DMS114 treated with DMSO at 0.1 percent for 48 hours (cell line): ENCODE data around the gene NRTN.

ENCODE experiments used
- DNase-seq: peaks from one replicate; lab custom pipeline; 2025; ENCODE audit not compliant: unreplicated experiment; lab: John Stamatoyannopoulos, UW

The NRTN gene

GRCh38 chr19:5789886-5790558 is 14.8 kb upstream of the NRTN start:
- no peak for DNase-seq

- peak; percentile 89 for DNase-seq
Observed at GRCh38 chr19:5790559-5791520, 14.0 kb upstream of the NRTN start, which contains the start of gene DUS3L. DUS3L (minus strand) TSS chr19:5791163; CDS start chr19:5791141, 22 bp downstream.

DNA sequence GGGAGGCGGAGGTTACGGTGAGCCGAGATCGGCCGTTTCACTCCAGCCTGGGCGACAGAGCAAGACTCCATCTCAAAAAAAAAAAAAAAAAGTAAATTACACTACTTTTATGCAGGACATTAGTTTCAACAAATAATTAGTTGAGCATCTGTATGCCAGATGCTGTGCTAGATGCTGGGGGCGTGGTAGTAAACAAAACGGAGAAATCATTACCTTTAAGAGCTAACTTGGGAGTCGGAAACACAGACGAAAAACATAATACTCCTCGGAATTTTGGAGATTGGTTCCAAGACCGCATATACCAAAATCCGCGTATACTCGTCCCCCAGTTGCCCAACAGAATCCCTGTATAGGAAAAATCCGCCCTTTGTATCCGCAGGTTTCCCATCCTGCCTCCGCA is 12.6 kb upstream of the NRTN start:
- DNase-seq: no peak

DNA sequence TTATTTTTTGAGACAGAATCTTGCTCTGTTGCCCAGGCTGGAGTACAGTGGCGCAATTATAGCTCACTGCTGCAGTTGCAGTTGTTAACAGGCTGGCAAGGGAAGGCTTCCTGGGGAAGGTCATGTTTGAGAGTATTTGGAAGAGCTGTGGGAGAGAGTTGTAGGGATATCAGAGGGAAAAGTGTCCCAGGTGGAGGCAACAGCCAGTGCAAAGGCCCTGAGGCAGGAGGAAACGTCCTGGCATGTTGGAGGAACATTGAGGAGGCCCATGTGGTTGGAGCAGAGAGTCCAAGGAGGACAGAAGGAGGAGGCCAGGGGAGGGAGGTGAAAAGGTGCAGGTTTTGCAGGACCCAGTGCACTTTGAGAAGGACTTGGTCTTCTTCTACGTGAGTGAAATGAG is 11.7 kb upstream of the NRTN start:
- no peak for DNase-seq

GRCh38 chr19:5795382-5795919 is 9.4 kb upstream of the NRTN start:
- no peak for DNase-seq

GRCh38 chr19:5798244-5798643 is 6.6 kb upstream of the NRTN start:
- no peak for DNase-seq

DNA sequence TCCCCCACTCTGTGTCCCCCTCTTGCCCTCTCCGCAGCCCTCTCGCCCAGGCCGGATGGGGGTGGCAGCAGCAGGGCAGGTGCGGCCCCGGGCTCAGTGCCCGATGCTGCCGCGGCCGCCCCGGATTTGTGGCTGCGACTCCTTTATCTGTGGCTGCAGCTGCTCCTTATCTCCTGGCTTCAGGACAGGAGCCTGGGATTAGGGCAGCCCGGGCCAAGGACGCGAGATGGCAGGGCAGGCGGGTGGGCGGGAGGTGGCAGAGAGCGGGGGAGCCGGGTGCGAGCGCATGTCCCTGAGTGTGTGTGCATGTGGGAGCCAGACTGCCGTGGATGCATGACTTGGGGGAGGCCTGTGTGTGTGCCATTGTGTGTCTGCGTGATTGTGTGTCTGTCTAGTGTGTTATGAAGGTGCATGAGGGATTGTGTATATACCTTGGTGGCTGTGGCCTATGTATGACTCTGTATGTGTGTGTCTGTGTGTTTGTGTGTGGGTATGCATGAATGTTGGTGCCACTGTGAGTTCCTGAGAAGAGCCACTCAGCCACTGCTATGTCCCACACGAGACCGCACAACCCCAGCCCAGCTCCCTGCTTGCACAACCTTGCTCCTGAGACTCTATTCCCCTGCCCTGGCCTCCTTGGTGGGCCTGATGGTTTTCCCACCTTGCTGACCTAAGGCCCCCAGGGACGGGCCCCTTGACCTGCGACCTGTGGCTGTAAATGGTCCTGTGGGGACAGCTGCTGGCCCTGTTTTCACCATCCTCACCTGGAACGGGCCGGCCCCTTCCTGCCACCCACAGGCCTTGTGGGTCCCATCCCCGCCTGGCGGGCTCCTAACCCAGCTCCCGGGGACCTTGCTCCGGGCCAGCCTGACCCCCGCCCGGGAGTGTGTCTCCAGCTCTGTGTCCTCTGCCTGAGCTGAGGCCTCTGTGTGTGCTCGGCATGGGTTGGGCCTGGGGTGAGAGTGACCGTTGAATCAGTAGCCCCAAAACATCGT is 5.3 kb upstream of the NRTN start:
- DNase-seq: no peak

- no peak for DNase-seq
Observed at GRCh38 chr19:5800361-5801270, 4.3 kb upstream of the NRTN start.

DNA sequence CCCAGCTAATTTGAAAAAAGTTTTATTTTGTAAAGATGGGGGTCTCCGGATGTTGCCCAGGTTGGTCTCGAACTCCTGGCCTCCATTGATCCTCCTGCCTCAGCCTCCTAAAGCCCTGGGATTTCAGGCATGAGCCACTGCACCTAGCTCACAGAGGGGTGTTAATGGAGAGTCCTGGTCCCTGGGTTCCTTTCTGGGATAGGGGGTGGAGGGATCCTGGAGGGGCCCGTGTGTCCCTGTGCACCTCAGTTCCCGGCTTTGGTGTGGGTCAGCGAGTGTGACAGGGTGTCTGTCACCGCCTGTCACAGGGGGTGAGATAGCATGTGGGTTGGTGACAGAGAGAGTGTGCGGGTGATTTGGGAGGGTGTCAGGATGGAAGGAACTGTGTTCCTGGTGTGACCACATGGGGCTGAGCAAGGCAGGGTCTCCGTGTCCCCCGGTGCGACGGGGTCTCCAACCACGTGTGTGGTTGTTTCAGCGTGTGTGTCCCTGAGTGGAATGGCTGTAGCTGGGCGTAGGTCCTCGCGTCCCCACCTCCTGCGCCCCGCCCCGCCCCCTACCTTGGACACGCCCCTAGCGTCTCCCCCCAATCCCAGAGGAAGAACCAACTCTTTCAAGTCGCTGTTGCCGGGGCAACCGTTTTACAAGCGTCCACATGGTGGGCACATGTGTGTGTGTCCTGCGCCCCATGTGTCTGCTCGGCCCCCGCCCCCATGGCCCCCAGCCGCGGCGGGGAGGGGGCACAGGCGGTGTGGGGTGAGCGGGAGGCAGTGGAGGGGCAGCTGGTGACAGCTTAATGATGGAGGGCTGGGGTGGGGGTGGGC is 2.9 kb upstream of the NRTN start:
- DNase-seq: no peak

DNA sequence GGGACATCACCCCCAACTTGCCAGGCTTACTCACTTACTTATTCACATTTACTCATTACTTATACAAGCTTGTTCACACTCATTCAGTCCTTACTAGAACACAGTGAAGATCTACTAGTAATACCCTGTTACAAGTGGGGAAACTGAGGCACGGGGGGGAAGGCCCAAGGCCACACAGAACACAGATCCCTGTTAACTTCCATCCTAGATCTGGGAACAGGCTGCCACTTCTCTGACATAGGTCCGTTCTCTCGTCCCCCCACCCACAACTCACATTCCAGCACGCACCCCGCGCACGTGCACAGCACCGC is 1.5 kb upstream of the NRTN start:
- no peak for DNase-seq

- peak; percentile 72 for DNase-seq
Observed at GRCh38 chr19:5803752-5804515, 933 bp upstream of the NRTN start.

DNA sequence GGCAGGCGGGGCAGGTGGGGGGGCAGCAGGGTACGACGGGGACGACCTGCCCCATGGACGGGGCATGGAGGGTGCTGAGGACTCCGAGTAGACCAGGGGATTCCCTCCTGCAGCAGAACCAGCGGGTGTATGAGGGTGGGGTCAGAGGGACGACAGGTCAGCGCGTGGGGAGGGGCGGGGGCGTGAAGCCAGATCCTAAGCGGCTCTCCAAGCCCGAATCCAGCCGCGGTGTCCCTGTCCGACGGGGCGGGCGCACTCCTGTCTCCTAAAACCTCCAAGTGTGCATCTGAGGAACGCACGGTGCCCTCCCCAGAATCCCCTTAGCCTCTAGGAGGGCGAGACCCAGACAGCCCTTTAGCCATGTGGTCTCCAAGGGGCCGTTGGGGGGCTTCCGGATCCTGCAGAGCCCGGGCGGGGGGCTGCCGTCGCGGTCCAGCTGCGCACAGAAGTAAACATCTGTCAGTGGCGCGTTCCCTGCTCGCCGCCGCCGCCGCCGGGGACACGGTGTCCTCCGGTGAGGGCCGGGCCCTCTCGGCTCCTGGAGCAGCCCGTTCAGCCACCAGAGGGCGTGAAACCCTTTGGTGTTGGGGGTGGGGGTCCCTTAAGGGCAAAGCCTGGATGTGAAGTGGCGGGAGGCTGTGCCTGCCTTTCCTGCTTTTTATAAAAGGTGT is 730 bp downstream of the NRTN start:
- DNase-seq: peak; percentile 36

- DNase-seq: no peak
Observed at GRCh38 chr19:5806133-5806489, 1.2 kb downstream of the NRTN start.

DNA sequence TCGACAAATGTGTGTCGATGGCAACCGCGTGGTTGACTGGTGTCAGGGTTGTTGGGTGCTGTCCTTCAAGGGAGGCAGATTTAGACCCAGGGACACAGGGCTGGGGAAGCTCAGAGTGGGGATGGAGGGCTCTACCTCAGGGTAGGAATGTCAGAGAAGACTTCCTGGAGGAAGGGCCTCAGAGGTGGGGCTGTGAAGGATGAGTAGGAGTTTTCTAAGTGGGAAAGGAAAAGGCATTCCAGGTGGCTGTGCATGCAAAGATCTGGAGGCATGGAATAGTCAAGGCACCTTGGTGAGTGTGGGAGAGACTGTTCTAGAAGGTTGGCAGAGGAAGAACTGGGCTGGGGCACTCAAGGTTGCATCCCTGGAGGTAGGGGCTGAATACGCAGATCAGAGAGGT is 2.0 kb downstream of the NRTN start:
- DNase-seq: no peak

- DNase-seq: no peak
Observed at GRCh38 chr19:5808120-5808816, 3.4 kb downstream of the NRTN start.

GRCh38 chr19:5809053-5809452 is 4.2 kb downstream of the NRTN start:
- DNase-seq: no peak

GRCh38 chr19:5809469-5809868 is 4.6 kb downstream of the NRTN start:
- DNase-seq: no peak
